ENCODE data around the gene DDB1.

- TF ChIP-seq, protein P1, sequence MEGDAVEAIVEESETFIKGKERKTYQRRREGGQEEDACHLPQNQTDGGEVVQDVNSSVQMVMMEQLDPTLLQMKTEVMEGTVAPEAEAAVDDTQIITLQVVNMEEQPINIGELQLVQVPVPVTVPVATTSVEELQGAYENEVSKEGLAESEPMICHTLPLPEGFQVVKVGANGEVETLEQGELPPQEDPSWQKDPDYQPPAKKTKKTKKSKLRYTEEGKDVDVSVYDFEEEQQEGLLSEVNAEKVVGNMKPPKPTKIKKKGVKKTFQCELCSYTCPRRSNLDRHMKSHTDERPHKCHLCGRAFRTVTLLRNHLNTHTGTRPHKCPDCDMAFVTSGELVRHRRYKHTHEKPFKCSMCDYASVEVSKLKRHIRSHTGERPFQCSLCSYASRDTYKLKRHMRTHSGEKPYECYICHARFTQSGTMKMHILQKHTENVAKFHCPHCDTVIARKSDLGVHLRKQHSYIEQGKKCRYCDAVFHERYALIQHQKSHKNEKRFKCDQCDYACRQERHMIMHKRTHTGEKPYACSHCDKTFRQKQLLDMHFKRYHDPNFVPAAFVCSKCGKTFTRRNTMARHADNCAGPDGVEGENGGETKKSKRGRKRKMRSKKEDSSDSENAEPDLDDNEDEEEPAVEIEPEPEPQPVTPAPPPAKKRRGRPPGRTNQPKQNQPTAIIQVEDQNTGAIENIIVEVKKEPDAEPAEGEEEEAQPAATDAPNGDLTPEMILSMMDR (conservative IDR thresholded peaks at IDR 0.05; ENCODE audit: low read depth, low read length) = no peak
- TF ChIP-seq RAD21 (IDR thresholded peaks at IDR 0.05; ENCODE audit: low read length) = no peak
- TF ChIP-seq CEBPB (IDR thresholded peaks at IDR 0.05; ENCODE audit: low read depth, low read length) = 0 out of 2 replicates have a peak, but pooled peaks have one; percentile 6
- TF ChIP-seq POLR2A (IDR thresholded peaks at IDR 0.05; ENCODE audit: low read depth, low read length) = no peak
- no peak for TF ChIP-seq NFE2L2 (IDR thresholded peaks at IDR 0.05; ENCODE audit: low read depth, low read length)
Observed at GRCh38 chr11:61352038-61352437, 19.1 kb upstream of the DDB1 start.
